Parathyroid adenoma (tissue), 2 donors: Measurements from ENCODE around the gene LUC7L2.

Experiments used
- H2AFZ ChIP-seq: fragments of 300-600 bp; sonication (generic); one replicate; pipeline ENCODE4 v1.7.0; 2017; ENCODE audit warnings: antibody characterized with exemption, mild to moderate bottlenecking
- H3K27ac ChIP-seq: fragments of 300-600 bp; sonication (generic); one replicate; pipeline ENCODE4 v1.7.0; 2017
- H3K27me3 ChIP-seq: fragments of 300-600 bp; sonication (generic); one replicate; pipeline ENCODE4 v1.7.0; 2017; ENCODE audit warnings: low read length; ENCODE audit not compliant: control insufficient read depth, insufficient read depth
- H3K36me3 ChIP-seq: fragments of 300-600 bp; sonication (generic); one replicate; pipeline ENCODE4 v1.7.0; 2017; ENCODE audit warnings: low read length; ENCODE audit not compliant: control insufficient read depth, insufficient read depth
- H3K4me1 ChIP-seq: fragments of 300-600 bp; sonication (generic); one replicate; pipeline ENCODE4 v1.7.0; 2017; ENCODE audit warnings: control low read depth
- H3K4me2 ChIP-seq: fragments of 300-600 bp; sonication (generic); one replicate; pipeline ENCODE4 v1.7.0; 2017; ENCODE audit warnings: low read length
- H3K4me3 ChIP-seq: fragments of 300-600 bp; sonication (generic); one replicate; pipeline ENCODE4 v1.7.0; 2017; ENCODE audit warnings: low read depth, low read length
- H3K79me2 ChIP-seq: fragments of 300-600 bp; sonication (generic); one replicate; pipeline ENCODE4 v1.7.0; 2017; ENCODE audit warnings: control low read depth
- H3K9ac ChIP-seq: fragments of 300-600 bp; sonication (generic); one replicate; pipeline ENCODE4 v1.7.0; 2017; ENCODE audit warnings: mild to moderate bottlenecking
- H3K9me3 ChIP-seq: fragments of 300-600 bp; sonication (generic); one replicate; pipeline ENCODE4 v1.7.0; 2017; ENCODE audit warnings: low read length; ENCODE audit not compliant: control insufficient read depth
- TF ChIP-seq, protein P1 (sequence below): fragments of 300-600 bp; sonication (generic); IDR thresholded peaks from one replicate; pipeline ENCODE4 v1.7.0; 2017; ENCODE audit warnings: antibody characterized with exemption, mild to moderate bottlenecking
- donor health status: primary hyperparathyroidism.

Gene LUC7L2

DNA sequence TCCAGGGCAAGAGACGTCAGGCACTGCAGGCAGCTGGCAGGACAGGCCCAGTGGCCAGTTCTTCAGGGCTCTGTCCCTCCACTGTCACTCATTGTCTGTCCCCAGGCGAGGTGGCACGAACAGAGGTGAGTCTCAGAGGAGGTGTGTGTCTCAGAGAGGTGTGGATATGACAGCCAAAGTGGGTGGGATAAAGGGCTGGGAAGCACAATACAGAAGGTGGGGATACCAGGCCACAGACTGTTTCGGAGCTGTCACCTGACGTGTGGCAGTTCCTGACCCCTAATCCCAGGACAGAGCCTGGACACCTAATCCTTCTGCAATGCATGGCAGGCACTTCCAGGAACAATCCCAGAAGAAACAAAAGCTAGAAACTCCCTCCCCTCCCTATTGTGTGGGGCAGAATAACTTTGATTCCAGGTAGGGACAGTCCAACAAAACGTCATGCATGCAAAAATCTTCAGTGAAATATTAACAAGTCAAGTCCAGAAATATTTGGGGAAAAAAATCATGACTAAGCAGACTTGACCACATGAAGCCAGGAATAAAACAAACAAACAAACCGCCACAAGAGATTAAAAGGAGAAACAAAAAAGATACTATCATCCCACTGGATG is 112.2 kb downstream of the LUC7L2 start:
- Histone ChIP-seq H3K36me3 (no peaks in the 10 kb centered on the region), H3K9ac (no peak overlapping the region), H2AFZ (no peak overlapping the region), H3K4me3 (no peak overlapping the region), H3K27ac (no peak overlapping the region), H3K79me2 (no peaks in the 10 kb centered on the region), H3K4me2 (no peak overlapping the region), H3K27me3 (no peaks in the 10 kb centered on the region), H3K4me1 (peaks cover 2% of the 10 kb centered on the region), H3K9me3 (no peaks in the 10 kb centered on the region)
- TF ChIP-seq, protein P1, sequence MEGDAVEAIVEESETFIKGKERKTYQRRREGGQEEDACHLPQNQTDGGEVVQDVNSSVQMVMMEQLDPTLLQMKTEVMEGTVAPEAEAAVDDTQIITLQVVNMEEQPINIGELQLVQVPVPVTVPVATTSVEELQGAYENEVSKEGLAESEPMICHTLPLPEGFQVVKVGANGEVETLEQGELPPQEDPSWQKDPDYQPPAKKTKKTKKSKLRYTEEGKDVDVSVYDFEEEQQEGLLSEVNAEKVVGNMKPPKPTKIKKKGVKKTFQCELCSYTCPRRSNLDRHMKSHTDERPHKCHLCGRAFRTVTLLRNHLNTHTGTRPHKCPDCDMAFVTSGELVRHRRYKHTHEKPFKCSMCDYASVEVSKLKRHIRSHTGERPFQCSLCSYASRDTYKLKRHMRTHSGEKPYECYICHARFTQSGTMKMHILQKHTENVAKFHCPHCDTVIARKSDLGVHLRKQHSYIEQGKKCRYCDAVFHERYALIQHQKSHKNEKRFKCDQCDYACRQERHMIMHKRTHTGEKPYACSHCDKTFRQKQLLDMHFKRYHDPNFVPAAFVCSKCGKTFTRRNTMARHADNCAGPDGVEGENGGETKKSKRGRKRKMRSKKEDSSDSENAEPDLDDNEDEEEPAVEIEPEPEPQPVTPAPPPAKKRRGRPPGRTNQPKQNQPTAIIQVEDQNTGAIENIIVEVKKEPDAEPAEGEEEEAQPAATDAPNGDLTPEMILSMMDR, result no peak
